GM12891 (cell line): ENCODE results near the gene JAM2.

Experiments
- PAX5 ChIP-seq: IDR thresholded peaks from 2 replicates; pipeline ENCODE4 v1.6.1; 2011; ENCODE audit warnings: low read length, moderate library complexity, mild to moderate bottlenecking; ENCODE audit not compliant: insufficient read depth, severe bottlenecking
- POLR2A ChIP-seq: IDR thresholded peaks from 2 replicates; pipeline ENCODE4 v1.6.1; 2011; ENCODE audit warnings: low read depth, low read length, control low read depth
- POLR2AphosphoS5 ChIP-seq: IDR thresholded peaks from 2 replicates; pipeline ENCODE4 v1.6.1; 2011; ENCODE audit warnings: low read depth, low read length, control low read depth
- POU2F2 ChIP-seq: IDR thresholded peaks from 2 replicates; pipeline ENCODE4 v1.6.1; 2011; ENCODE audit warnings: low read depth, mild to moderate bottlenecking, control low read depth, low read length, moderate library complexity
- SPI1 ChIP-seq: IDR thresholded peaks from 2 replicates; pipeline ENCODE4 v1.6.1; 2011; ENCODE audit warnings: low read depth, low read length, control low read depth
- TAF1 ChIP-seq: IDR thresholded peaks from 2 replicates; pipeline ENCODE4 v1.6.1; 2011; ENCODE audit warnings: low read depth, low read length, control low read depth

- no peak for TF ChIP-seq POLR2AphosphoS5
- TF ChIP-seq POLR2A: no peak
- no peak for TF ChIP-seq POU2F2
- no peak for TF ChIP-seq TAF1
- TF ChIP-seq PAX5: no peak
- TF ChIP-seq SPI1: no peak
Measured at GRCh38 chr21:25640202-25640942, 1.3 kb downstream of the JAM2 start.
